Frontal cortex (tissue), 4 donors: ENCODE results near the gene MYMK. TPM values are rescaled to one million over a fixed set of nuclear protein-coding genes. Genes with fewer than 3 reads are reported as not detected.
"Not testable (repeated sequence)": the region's sequence is repeated elsewhere in the genome, so short reads cannot be mapped to it uniquely, and the experiment has no call there.

ENCODE experiments used
- DNase-seq, 2 donors: peaks; one replicate each; pipeline ENCODE4 v3.0.0; 2012; ENCODE audit warnings: low spot score in 2 of 2
- FAIRE-seq: peaks from 2 replicates; lab custom pipeline; 2012; peaks lifted over from hg19 to GRCh38; lab: Jason Lieb, UNC
- total RNA-seq: library from RNA; depleted of rRNA; stranded (reverse); fragments of >200 nt; gene quantifications from one replicate; pipeline ENCODE4 v1.2.3, GENCODE V29; 2014
- donor health status: control.
- donor health status: control.
- donor health status: control.

MYMK gene, protein sequence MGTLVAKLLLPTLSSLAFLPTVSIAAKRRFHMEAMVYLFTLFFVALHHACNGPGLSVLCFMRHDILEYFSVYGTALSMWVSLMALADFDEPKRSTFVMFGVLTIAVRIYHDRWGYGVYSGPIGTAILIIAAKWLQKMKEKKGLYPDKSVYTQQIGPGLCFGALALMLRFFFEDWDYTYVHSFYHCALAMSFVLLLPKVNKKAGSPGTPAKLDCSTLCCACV
- total RNA-seq, result not detected

DNA sequence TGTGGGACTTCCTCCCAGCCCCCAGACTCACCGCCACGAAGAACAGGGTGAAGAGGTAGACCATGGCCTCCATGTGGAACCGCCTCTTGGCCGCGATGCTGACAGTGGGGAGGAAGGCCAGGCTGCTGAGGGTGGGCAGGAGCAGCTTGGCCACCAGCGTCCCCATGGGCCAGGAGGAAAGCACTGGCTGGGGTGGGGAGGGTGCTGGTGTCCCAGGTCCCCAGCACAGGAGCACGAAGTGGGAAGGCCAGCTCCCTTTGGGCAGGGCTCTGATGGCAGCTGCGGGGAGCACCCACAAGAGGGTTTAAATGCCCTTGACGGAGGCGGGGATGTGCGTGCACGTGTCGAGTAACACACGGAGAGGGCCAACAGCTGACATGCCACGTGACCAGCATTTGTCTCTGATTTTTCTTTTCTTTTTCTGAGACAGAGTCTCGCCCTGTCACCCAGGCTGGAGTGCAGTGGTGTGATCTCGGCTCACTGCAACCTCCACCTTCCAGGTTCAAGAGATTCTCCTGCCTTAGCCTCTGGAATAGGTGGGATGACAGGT is at the start of gene MYMK:
Gene MYMK, minus strand, starts transcription at position 281 of the 550 bp plus-strand sequence. Its CDS starts 115 bp downstream, at position 166.
- DNase-seq (no peak), FAIRE-seq (no peak)

- DNase-seq, result no peak
- FAIRE-seq, result no peak
Observed at GRCh38 chr9:133573791-133574515, 49.2 kb upstream of the MYMK start.

- DNase-seq (peak; percentile 77 to 78), FAIRE-seq (no peak)
Observed at GRCh38 chr9:133572821-133573361, 48.1 kb upstream of the MYMK start.

- DNase-seq (no peak), FAIRE-seq (no peak)
Observed at GRCh38 chr9:133571896-133572595, 47.3 kb upstream of the MYMK start.

DNA sequence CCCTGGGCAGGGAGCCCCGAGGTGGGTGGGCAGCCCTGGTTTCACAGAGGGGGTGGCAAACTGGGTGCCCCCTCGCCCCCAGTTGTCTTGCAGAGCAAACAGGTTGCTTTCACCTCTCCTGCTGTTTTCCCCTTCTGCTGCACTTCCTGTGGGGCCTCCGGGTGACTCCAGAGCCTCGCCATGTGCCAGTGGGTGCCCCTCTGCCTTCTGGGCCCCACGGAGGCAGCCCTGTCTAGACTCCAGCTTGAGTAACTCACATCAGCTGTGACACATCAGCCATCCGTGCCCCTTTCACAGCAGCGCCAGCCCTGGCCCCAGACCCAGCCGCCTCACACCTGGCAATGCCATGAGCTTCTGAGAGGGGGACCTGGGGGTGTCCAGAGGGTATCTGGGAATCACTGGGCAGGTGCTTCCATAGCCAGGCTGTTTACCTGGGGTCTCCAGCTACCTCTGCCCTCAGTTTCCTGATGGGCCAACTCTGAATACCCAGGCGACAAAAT is 46.7 kb upstream of the MYMK start:
- DNase-seq (no peak), FAIRE-seq (no peak)

DNA sequence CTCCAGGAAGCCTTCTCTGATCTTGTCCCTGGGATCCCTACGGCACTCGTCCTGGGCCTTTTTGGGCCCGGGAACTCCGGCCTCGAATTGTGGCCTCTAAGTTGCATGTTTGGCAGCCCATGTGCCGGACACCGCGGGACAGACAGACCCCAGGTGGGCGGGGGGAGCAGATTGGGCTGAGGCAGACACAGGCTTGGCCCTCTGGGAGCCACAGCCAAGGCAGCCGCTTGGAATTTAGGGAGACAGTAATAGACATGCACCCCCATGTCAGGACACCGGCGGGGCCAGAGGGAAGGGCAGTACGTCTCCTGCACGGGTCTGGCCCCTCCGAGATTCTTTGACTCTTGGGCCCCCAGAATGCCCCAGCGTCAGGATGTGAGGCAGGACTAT is 45.9 kb upstream of the MYMK start:
- DNase-seq (no peak), FAIRE-seq (no peak)

DNA sequence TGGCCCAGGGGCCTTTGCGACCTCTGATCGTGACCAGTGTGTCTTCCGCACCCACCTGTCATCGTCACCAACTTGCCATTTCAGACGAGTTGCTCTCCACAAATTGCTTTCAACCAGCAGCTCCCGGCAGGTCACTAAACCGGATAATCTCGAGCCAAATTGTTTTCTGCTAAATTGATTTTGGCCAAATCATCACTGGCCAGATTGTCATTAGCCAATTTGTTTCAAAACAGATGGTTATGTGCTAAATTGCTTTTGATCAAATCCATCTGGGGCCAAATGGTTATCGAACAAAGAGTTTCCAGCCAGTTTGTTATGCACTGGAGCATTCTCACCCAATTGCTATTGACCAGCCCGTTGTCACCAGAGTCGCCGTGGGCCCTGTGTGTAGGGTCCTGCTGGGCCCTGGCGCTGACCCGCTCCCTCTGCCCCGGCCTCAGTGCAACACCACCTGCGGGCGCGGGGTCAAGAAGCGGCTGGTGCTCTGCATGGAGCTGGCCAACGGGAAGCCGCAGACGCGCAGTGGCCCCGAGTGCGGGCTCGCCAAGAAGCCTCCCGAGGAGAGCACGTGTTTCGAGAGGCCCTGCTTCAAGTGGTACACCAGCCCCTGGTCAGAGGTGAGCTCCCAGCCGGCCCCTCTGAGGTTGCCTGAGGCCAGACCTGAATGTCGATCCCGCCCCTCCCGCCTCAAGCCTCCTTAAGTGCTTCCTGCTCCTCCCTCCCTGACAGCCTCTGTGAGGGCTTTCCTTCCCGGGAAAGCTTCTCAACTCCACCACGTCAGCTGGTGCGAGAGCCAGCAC is 45.3 kb upstream of the MYMK start:
- FAIRE-seq (no peak), DNase-seq (no peak)

GRCh38 chr9:133569121-133569785 is 44.5 kb upstream of the MYMK start:
- FAIRE-seq (no peak), DNase-seq (no peak)

- DNase-seq, result no peak
- FAIRE-seq, result no peak
Observed at GRCh38 chr9:133568186-133568585, 43.4 kb upstream of the MYMK start.

DNA sequence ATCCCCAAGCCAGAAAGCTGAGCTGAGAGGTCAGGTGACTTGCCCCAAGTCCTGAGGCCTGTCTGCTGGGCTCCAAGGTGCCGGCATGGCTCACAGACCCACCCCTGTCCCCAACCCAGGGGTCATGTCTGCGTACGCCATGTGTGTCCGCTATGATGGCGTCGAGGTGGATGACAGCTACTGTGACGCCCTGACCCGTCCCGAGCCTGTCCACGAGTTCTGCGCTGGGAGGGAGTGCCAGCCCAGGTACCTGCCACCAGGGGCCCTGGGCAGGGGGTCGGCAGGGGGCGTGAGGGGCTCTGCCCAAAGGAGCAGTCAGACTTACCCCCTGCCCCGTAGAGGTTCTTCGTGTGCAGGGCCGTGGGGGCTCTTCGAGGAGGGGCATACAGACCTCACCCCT is 42.1 kb upstream of the MYMK start:
- no peak for FAIRE-seq
- no peak for DNase-seq

DNA sequence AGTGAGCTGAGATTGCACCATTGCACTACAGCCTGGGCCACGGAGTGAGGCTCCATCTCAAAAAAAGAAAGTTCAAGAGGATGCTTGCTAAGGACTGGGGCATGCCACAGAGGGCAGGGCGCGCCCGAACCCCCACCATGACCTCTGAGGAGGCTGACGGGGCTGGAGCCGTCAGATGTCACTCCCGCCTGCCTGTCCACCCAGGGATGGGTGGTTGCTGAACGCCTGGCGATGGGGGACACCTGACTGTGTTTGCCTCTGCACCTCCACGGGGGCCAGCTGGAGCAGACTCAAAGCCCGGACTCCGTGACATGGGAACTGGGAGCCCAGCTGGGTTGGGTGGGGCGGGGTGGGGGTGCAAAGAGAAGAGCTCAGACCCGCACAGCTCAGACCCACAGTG is 41.6 kb upstream of the MYMK start:
- FAIRE-seq, result no peak
- DNase-seq, result no peak

DNA sequence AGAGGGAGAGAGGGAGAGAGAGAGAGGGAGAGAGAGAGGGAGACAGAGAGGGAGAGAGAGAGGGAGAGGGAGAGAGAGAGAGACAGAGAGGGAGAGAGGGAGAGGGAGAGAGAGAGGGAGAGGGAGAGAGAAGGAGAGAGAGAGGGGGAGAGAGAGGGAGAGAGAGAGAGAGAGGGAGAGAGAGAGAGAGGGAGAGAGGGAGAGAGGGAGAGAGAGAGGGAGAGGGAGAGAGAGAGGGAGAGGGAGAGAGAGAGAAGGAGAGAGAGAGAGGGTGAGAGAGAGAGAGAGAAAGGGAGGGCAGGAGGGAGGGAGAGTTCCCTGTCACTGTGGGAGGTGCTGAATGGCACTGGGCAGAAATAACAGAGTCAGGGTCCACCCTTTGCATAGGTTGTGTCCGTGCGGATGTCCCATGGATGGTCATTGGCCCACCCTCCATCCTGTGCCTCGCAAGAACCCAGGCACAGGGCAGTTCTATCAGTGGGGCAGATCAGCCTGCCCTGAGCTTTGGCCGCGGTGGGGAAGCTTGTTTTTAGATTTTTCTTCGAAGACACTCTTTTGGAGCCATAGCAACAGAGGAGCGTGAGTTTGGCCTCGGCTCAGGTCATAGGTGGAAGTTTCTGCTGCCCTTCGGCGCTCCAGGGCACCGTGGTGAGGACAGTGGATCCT is 39.8 kb upstream of the MYMK start:
- FAIRE-seq (no peak), DNase-seq (no peak)

DNA sequence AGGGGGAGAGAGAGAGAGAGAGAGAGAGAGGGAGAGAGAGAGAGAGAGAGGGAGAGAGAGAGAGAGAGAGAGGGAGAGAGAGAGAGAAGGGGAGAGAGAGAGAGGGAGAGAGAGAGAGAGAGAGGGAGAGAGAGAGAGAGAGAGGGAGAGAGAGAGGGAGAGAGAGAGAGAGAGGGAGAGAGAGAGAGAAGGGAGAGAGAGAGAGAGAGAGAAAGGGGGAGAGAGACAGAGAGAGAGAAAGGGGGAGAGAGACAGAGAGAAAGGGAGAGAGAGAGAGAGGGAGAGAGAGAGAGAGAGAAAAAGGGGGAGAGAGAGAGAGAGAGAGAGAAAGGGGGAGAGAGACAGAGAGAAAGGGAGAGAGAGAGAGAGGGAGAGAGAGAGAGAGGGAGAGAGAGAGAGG is 39.1 kb upstream of the MYMK start:
- not testable (repeated sequence) for FAIRE-seq, DNase-seq

DNA sequence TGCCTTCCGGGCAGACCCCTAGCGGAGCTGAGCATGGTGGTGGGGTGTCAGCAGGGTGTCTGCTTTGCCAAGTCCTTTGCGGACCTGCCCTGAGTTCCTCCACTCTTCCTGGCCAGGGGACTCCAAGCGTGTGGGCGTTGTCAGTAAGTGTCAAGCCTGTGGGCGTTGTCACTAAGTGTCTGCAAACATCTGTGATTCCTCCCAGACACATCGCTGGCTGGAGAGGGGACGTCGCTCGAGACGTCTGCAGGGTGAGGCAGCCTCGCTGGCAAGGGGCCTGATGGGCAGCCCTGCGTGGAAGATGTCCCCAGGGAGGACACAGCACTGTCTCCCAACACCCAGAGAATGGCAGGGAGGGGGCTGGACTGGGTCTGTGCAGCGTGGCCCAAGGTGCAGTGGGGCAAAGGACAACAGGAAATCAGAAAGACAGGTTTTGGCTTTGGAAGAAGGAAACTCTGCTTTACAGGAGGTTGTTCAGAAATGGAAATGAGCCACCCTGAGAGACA is 38.6 kb upstream of the MYMK start:
- FAIRE-seq, result no peak
- DNase-seq, result no peak

- FAIRE-seq, result no peak
- DNase-seq, result no peak
Observed at GRCh38 chr9:133562611-133563290, 38.0 kb upstream of the MYMK start.

DNA sequence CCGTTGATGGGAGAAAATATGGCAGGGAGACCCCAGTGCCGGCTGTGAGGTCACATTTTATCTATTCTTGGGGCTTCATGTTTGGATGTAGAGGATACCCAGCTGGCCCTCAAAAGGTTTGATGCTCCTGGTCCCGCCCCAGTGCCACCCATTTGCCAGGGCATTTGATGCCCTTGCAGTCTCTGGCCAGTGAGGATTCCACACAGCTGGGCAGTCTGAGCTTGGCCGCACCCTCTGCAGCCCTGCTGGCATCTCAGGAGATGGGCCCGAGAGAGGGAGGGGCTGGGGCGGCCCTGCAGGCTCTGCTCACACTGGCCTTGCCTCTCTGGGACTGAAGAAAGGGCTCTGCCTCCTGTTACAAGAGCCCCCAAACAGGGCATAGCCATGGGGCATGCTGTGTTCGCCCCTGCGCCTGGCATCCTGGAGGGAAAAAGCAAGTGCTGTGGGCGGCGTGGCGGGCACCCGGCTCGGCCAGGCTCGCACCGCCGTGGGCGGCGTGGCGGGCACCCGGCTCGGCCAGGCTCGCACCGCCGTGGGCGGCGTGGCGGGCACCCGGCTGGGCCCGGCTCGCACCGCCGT is 37.3 kb upstream of the MYMK start:
- DNase-seq, result no peak
- no peak for FAIRE-seq

- FAIRE-seq (no peak), DNase-seq (no peak)
Observed at GRCh38 chr9:133560944-133561343, 36.2 kb upstream of the MYMK start.
